Fibroblast of lung (primary cell): ENCODE data around the gene NLRP4. TPM values are rescaled to one million over a fixed set of nuclear protein-coding genes. Genes with fewer than 3 reads are reported as not detected.

Experiments
- DNase-seq, 2 donors: peaks; one replicate each; pipeline versions ENCODE4 v3.0.0 to v3.0.0-alpha.2; 2010; ENCODE audit warnings: low read depth in 2 of 2
- H2AFZ ChIP-seq: 2 replicates; pipeline ENCODE4 v1.5.1; 2012; ENCODE audit warnings: low read length, control low read depth, inconsistent platforms
- H3K27ac ChIP-seq: 2 replicates; pipeline ENCODE4 v1.5.1; 2011; ENCODE audit warnings: low read length, control low read depth; ENCODE audit not compliant: insufficient read depth
- H3K27me3 ChIP-seq: 2 replicates; pipeline ENCODE4 v1.5.1; 2011; ENCODE audit warnings: mild to moderate bottlenecking, low read length; ENCODE audit not compliant: control insufficient read depth, insufficient read depth
- H3K36me3 ChIP-seq: 2 replicates; pipeline ENCODE4 v1.5.1; 2011; ENCODE audit warnings: low read length; ENCODE audit not compliant: control insufficient read depth, insufficient read depth
- H3K4me1 ChIP-seq: 2 replicates; pipeline ENCODE4 v1.5.1; 2011; ENCODE audit warnings: low read length; ENCODE audit not compliant: control insufficient read depth, insufficient read depth; ENCODE audit errors: extremely low read depth
- H3K4me2 ChIP-seq: 2 replicates; pipeline ENCODE4 v1.5.1; 2011; ENCODE audit warnings: low read length, control low read depth; ENCODE audit not compliant: insufficient read depth; ENCODE audit errors: extremely low read depth
- H3K4me3 ChIP-seq, 4 experiments: fragments of 200-600 bp in 1 of 4; sonication (generic) in 1 of 4; replicated peaks in 1 of 4; 2 replicates each; pipeline ENCODE4 v1.5.1; 2011 to 2016; ENCODE audit warnings: low read length in 4 of 4, low read depth in 3 of 4, mild to moderate bottlenecking in 3 of 4, control low read depth in 2 of 4, inconsistent platforms in 1 of 4, mixed read lengths in 1 of 4; ENCODE audit not compliant: insufficient read depth in 1 of 4; ENCODE audit errors: control extremely low read depth in 1 of 4
- H3K79me2 ChIP-seq: 2 replicates; pipeline ENCODE4 v1.5.1; 2012; ENCODE audit warnings: mild to moderate bottlenecking, low read length, inconsistent platforms; ENCODE audit not compliant: control insufficient read depth, insufficient read depth
- H3K9ac ChIP-seq: 2 replicates; pipeline ENCODE4 v1.5.1; 2011; ENCODE audit warnings: mild to moderate bottlenecking, low read length, control low read depth; ENCODE audit not compliant: insufficient read depth
- H3K9me3 ChIP-seq: 2 replicates; pipeline ENCODE4 v1.5.1; 2012; ENCODE audit warnings: low read depth, low read length; ENCODE audit not compliant: control insufficient read depth, insufficient read depth
- H4K20me1 ChIP-seq: 2 replicates; pipeline ENCODE4 v1.5.1; 2011; ENCODE audit warnings: low read length; ENCODE audit not compliant: control insufficient read depth, insufficient read depth; ENCODE audit errors: extremely low read depth
- CTCF ChIP-seq, 2 donors: IDR thresholded peaks in 1 of 2; conservative IDR thresholded peaks in 1 of 2; 1 replicate in 1 of 2; 2 replicates in 1 of 2; pipeline ENCODE4 v1.5.1; 2011 to 2012; ENCODE audit warnings: low read length in 2 of 2, control low read depth in 1 of 2, inconsistent platforms in 1 of 2, low read depth in 1 of 2, mild to moderate bottlenecking in 1 of 2
- EZH2 ChIP-seq: IDR thresholded peaks from 2 replicates; pipeline ENCODE4 v1.5.1; 2012; ENCODE audit warnings: low read length, control low read depth, mild to moderate bottlenecking; ENCODE audit errors: missing control alignments
- polyA plus RNA-seq, 2 donors: library from polyadenylated mRNA; depleted of rRNA in 1 of 2; stranded (reverse) in 1 of 2; unstranded in 1 of 2; fragments of >200 nt; gene quantifications; 2 replicates each; pipeline ENCODE4 v1.2.1, GENCODE V29; 2011 to 2012; ENCODE audit warnings: missing spikeins in 1 of 2
- total RNA-seq: library from RNA; depleted of rRNA; stranded (reverse); fragments of >200 nt; gene quantifications from 2 replicates; pipeline ENCODE4 v1.2.1, GENCODE V29; 2014

Gene NLRP4
- total and polyA plus RNA-seq, 2 donors (not counting 1 experiment from before 2014, with no cell fraction given), result not detected

DNA sequence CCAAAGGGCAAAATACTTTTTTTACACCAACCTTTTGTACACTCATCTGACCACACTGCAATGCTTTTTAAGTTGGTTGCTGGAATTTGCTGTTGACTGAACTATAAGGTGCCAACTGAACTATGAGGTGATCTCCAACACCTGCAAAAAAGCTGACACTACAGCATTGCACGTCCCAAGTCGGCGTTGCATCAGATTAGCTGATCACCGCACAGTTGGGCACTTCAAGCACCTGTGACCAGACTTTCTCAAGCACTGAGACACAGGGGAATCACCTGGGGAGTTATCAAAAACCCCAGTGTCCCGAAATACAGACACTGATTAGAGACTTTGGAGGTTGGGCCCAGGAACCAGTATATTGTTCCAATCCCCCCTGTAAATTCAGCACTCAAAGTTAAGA is 5.7 kb upstream of the NLRP4 start:
- Histone ChIP-seq H3K4me1 (no peaks in the 10 kb centered on the region), H3K9ac (no peak overlapping the region), H3K4me3 (no peak overlapping the region), H3K27me3 (no peaks in the 10 kb centered on the region), H2AFZ (no peak overlapping the region), H4K20me1 (no peaks in the 10 kb centered on the region), H3K9me3 (no peaks in the 10 kb centered on the region), H3K27ac (no peak overlapping the region), H3K4me2 (no peak overlapping the region), H3K79me2 (no peaks in the 10 kb centered on the region), H3K36me3 (no peaks in the 10 kb centered on the region)
- no peak for TF ChIP-seq EZH2
- TF ChIP-seq CTCF (conservative IDR thresholded peaks at IDR 0.05 in 1 of 2, IDR thresholded peaks at IDR 0.05 in 1 of 2; ENCODE audit: low read depth in 1 of 2, low read length in 2 of 2), result no peak
- no peak for DNase-seq

GRCh38 chr19:55831846-55832245 is 4.5 kb upstream of the NLRP4 start, which contains the start of gene NLRP11:
TSS of gene NLRP11 (minus strand) at chr19:55831999. CDS start at chr19:55818174, 13,825 bp downstream.
- Histone ChIP-seq H3K36me3 (no peaks in the 10 kb centered on the region), H3K9ac (no peak within 1 kb of the TSS), H3K9me3 (no peaks in the 10 kb centered on the region), H3K4me1 (no peaks in the 10 kb centered on the region), H3K4me2 (no peak within 1 kb of the TSS), H3K79me2 (no peaks in the 10 kb centered on the region), H4K20me1 (no peaks in the 10 kb centered on the region), H3K27ac (no peak within 1 kb of the TSS), H2AFZ (no peak within 1 kb of the TSS), H3K4me3 (no peak within 1 kb of the TSS), H3K27me3 (no peaks in the 10 kb centered on the region)
- DNase-seq, result no peak
- TF ChIP-seq CTCF (conservative IDR thresholded peaks at IDR 0.05 in 1 of 2, IDR thresholded peaks at IDR 0.05 in 1 of 2; ENCODE audit: low read depth in 1 of 2, low read length in 2 of 2) (no peak), EZH2 (no peak)

GRCh38 chr19:55832676-55833075 is 3.7 kb upstream of the NLRP4 start:
- Histone ChIP-seq H2AFZ (no peak overlapping the region), H4K20me1 (no peaks in the 10 kb centered on the region), H3K4me1 (no peaks in the 10 kb centered on the region), H3K36me3 (no peaks in the 10 kb centered on the region), H3K79me2 (no peaks in the 10 kb centered on the region), H3K9ac (no peak overlapping the region), H3K27me3 (no peaks in the 10 kb centered on the region), H3K9me3 (no peaks in the 10 kb centered on the region), H3K4me2 (no peak overlapping the region), H3K4me3 (no peak overlapping the region), H3K27ac (no peak overlapping the region)
- no peak for DNase-seq
- TF ChIP-seq CTCF (conservative IDR thresholded peaks at IDR 0.05 in 1 of 2, IDR thresholded peaks at IDR 0.05 in 1 of 2; ENCODE audit: low read depth in 1 of 2, low read length in 2 of 2), result no peak
- no peak for TF ChIP-seq EZH2
